DND-41 (cell line): ENCODE measurements around the gene HIBADH.

Experiments used
- ATAC-seq: fragments of 200-7000 bp; cut with Tn5 transposase; 3 replicates; pipeline ENCODE4 v1.9.1; 2021; ENCODE audit warnings: low read depth; ENCODE audit not compliant: insufficient read depth
- DNase-seq: peaks from one replicate; pipeline ENCODE4 v3.0.0-alpha.2; 2020
- H2AFZ ChIP-seq: 2 replicates; pipeline ENCODE4 v1.6.0; 2012; ENCODE audit warnings: low read depth, low read length
- H3K27ac ChIP-seq: 2 replicates; pipeline ENCODE4 v1.5.1; 2012; ENCODE audit warnings: low read length, inconsistent platforms
- H3K27me3 ChIP-seq: fragments of 200-600 bp; sonication (generic); 2 replicates; pipeline ENCODE4 v1.6.0; 2012; ENCODE audit warnings: low read length, mild to moderate bottlenecking, inconsistent platforms; ENCODE audit not compliant: insufficient read depth, poor library complexity
- H3K36me3 ChIP-seq: 2 replicates; pipeline ENCODE4 v1.5.1; 2012; ENCODE audit warnings: low read length, inconsistent platforms; ENCODE audit not compliant: insufficient read depth
- H3K4me1 ChIP-seq: 2 replicates; pipeline ENCODE4 v1.5.1; 2012; ENCODE audit warnings: mild to moderate bottlenecking, low read length; ENCODE audit not compliant: insufficient read depth
- H3K4me2 ChIP-seq: 2 replicates; pipeline ENCODE4 v1.6.0; 2012; ENCODE audit warnings: mild to moderate bottlenecking, moderate library complexity, low read length, inconsistent platforms; ENCODE audit not compliant: insufficient read depth
- H3K4me3 ChIP-seq, 2 experiments: fragments of 200-600 bp in 1 of 2; shearing (Covaris generic) in 1 of 2; 2 replicates each; pipeline ENCODE4 v1.5.1; 2012 to 2016; ENCODE audit warnings: inconsistent platforms in 2 of 2, low read length in 2 of 2, mild to moderate bottlenecking in 2 of 2, low read depth in 1 of 2, moderate library complexity in 1 of 2
- H3K79me2 ChIP-seq: 2 replicates; pipeline ENCODE4 v1.6.0; 2012; ENCODE audit warnings: low read length, inconsistent platforms; ENCODE audit not compliant: insufficient read depth
- H3K9ac ChIP-seq: 2 replicates; pipeline ENCODE4 v1.6.0; 2012; ENCODE audit warnings: low read depth, mild to moderate bottlenecking, inconsistent platforms, low read length, moderate library complexity
- H3K9me3 ChIP-seq: 2 replicates; pipeline ENCODE4 v1.5.1; 2012; ENCODE audit warnings: low read length, moderate library complexity, mild to moderate bottlenecking, inconsistent platforms; ENCODE audit not compliant: insufficient read depth, severe bottlenecking
- H4K20me1 ChIP-seq: 2 replicates; pipeline ENCODE4 v1.6.0; 2012; ENCODE audit warnings: low read length; ENCODE audit not compliant: insufficient read depth
- CTCF ChIP-seq: IDR thresholded peaks from 2 replicates; pipeline ENCODE4 v1.5.1; 2012; ENCODE audit warnings: borderline replicate concordance, low read length, moderate library complexity, mild to moderate bottlenecking; ENCODE audit not compliant: poor library complexity, severe bottlenecking; ENCODE audit errors: extremely low read depth
- EZH2 ChIP-seq: IDR thresholded peaks from 3 replicates; pipeline ENCODE4 v1.6.1; 2012; ENCODE audit warnings: borderline replicate concordance, low read depth, mild to moderate bottlenecking, moderate library complexity, low read length, inconsistent platforms; ENCODE audit not compliant: severe bottlenecking

HIBADH gene

GRCh38 chr7:27631391-27631790 lies 31.3 kb downstream of the HIBADH start:
- no peak overlapping the region for H3K4me2 ChIP-seq
- H3K79me2 ChIP-seq, result no peaks in the 10 kb centered on the region
- no peak for TF ChIP-seq CTCF
- H3K27ac ChIP-seq, result no peak overlapping the region
- H3K27me3 ChIP-seq, result no peaks in the 10 kb centered on the region
- H3K4me3 ChIP-seq, result no peak overlapping the region
- H3K36me3 ChIP-seq, result peaks cover 20% of the 10 kb centered on the region; the same call in 1 of the 2 replicates
- no peaks in the 10 kb centered on the region for H4K20me1 ChIP-seq
- ATAC-seq (no peak), DNase-seq (no peak)
- no peak overlapping the region for H3K9ac ChIP-seq
- no peaks in the 10 kb centered on the region for H3K9me3 ChIP-seq
- no peak overlapping the region for H2AFZ ChIP-seq
- H3K4me1 ChIP-seq, result no peaks in the 10 kb centered on the region; the same call in 1 of the 2 replicates

- TF ChIP-seq EZH2 (no peak), CTCF (no peak)
- Histone ChIP-seq H4K20me1 (no peaks in the 10 kb centered on the region), H3K36me3 (peaks cover 7% of the 10 kb centered on the region; the same call in 1 of the 2 replicates), H3K27me3 (no peaks in the 10 kb centered on the region), H3K9ac (no peak overlapping the region), H3K4me3 (no peak overlapping the region), H3K27ac (no peak overlapping the region), H2AFZ (no peak overlapping the region), H3K9me3 (no peaks in the 10 kb centered on the region), H3K79me2 (no peaks in the 10 kb centered on the region), H3K4me1 (no peaks in the 10 kb centered on the region), H3K4me2 (no peak overlapping the region)
- no peak for ATAC-seq
- no peak for DNase-seq
These were observed 35.5 kb downstream of the HIBADH start for GRCh38 chr7:27627146-27627545.

- H4K20me1 ChIP-seq, result no peaks in the 10 kb centered on the region
- H3K36me3 ChIP-seq, result peaks cover 34% of the 10 kb centered on the region
- no peak for DNase-seq
- no peak overlapping the region for H3K9ac ChIP-seq
- H3K9me3 ChIP-seq, result peaks cover 31% of the 10 kb centered on the region
- H3K79me2 ChIP-seq, result no peaks in the 10 kb centered on the region
- no peak overlapping the region for H3K27ac ChIP-seq
- ATAC-seq, result no peak
- no peak overlapping the region for H2AFZ ChIP-seq
- H3K4me1 ChIP-seq, result peaks cover 24% of the 10 kb centered on the region
- TF ChIP-seq EZH2 (no peak), CTCF (no peak)
- H3K4me3 ChIP-seq, result no peak overlapping the region
- no peaks in the 10 kb centered on the region for H3K27me3 ChIP-seq
- no peak overlapping the region for H3K4me2 ChIP-seq
These were observed 43.2 kb downstream of the HIBADH start for GRCh38 chr7:27619492-27619891.
